HG03159 (cell line): ENCODE results near the gene PLXNA2.

ENCODE experiments used
- ATAC-seq: cut with Tn5 transposase; IDR thresholded peaks from one replicate; pipeline ENCODE4 v1.9.1; 2021; ENCODE audit warnings: mild to moderate bottlenecking, moderate library complexity; ENCODE audit not compliant: unreplicated experiment

PLXNA2 gene

DNA sequence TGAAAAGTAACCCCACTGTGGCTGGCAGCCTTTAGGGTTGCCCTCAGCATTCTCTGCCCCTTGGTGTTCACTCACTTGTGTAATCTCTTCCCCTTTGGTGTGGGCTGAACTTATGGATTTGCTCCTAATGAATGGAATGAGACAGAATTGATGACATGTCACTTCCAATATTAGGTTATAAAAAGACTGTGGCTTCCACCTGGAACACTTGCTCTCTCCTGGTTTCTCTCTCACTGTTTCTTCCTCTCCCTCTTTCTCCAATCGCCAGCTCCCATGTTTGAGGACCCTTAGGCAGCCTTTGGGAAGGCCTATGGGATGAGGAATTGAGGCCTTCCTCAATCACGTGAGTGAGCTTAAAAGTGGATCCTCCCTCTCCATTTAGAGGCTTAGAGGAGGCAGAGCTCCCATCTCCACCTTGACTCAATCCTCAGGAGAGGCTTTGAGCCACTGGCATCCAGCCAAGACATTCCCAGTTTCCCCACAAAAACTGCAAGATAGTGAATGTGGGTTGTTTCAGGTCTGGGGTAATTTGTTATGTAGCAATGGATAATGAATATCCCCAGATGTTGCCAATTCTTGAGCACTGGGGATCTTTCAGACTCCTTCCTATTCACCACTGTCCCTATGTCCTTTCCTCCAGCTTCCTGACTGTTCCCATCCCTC is 237.8 kb downstream of the PLXNA2 start:
- no peak for ATAC-seq

DNA sequence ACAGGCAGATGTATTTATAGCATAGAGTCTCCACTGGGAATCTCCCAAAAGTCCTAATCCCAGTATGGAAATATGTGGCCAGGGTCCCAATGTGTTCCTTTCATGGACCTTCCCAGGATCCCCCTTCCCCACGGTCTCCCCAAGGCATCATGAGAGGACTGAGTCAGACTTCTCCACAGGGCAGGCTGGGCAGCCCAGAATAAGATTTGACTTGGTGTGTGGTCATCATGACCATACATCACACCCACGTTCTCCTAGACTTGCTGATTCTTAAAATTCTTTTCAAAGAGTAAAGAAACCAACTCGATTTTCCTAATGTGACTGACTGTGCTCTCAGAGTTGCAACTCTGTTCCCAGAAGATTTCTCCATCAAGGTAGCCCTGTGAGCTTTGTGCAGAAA is 239.3 kb downstream of the PLXNA2 start:
- no peak for ATAC-seq

DNA sequence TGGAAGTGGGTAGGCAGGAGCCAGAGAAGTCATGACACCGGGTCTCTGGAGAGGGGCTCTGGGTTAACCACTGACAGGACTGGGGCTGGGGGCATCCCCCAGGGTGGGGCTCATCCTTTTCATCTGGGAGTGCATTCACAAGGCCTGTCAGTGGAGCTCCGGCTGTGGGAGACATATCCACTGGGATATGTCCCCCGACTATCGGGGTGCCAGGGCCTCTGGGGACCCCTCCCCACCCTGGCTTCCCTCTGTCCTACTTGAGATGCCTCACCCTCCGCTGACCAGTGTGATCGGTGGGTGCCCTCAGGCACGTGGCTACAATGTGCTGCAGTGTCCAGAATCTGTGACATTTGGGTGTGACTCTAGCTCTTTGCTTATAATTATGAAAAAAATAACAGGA is 240.9 kb downstream of the PLXNA2 start:
- no peak for ATAC-seq

DNA sequence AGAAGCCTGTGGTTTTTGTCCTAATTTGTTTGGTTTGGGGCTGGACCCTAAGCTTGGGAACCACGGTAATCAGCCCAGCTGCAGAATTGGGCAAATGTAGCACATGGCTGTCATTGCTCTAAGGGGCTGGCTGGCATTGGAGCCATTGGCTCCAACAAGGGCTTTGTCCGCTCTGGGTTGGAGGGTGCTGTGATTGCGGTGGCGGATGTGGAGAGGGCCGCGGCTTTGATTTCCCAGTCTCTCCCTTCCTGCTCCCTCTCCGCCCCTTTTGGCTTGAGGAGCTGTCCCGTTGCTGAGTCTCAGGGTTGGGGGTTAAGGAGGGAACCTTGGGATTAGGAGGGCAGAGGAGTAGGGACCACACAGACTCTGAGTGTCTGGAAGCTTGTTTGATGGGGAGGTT is 241.5 kb downstream of the PLXNA2 start:
- ATAC-seq: no peak

DNA sequence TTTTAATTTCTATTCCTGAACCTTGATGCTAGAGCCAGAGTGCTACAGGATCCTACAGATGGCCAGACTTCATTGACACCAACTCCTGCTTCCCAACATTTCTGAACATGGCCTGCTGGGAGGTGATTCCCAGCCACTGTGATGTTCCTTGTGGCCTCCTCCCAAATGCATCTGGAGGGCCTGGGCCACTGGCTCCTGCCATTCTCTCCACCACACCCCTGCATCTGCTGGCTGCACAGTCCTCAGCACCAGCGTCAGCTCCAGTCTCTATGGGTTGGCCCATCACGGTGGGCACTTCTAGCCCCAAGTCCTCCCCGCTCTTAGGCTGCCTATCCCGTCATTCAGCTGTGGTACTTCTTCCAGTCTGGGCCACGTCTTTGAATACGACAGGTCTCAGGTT is 242.1 kb downstream of the PLXNA2 start:
- ATAC-seq: no peak

DNA sequence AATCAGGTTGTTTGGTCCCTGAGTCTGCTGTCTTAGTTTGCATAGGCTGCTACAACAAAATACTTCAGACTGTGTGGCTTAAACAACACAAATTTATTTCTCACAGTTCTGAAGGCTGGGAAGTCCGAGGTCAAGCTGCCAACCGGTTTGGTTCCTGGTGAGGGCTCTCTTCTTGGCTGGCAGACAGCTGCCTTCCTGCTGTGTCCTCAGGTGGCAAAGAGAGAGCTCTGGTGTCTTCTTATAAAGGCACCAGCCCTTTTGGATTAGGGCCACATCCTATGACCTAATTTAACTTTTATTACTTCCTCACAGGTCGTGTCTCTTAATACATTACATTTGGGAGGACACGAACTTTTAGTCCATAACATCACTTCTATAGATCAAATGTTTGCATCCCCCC is 243.7 kb downstream of the PLXNA2 start:
- ATAC-seq: no peak

DNA sequence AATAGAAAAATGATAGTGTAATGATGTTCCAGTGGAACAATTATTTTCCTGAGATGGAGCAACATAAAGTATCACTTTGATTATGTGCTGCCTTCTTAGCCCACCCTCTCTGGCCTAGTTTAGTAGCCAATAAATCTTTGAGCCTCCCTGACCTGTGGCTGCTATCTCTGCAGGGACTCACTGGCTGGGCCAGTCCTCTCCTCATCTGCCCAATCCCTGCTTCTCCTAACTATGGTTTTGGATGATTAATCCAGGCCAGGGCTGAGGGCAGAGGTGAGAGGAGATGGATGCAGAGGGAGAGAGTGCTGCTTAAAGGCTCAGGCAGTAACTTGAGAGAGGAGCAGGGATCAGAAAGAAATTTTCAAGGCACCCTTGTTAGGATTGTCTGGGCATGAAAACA is 244.2 kb downstream of the PLXNA2 start:
- ATAC-seq: no peak

DNA sequence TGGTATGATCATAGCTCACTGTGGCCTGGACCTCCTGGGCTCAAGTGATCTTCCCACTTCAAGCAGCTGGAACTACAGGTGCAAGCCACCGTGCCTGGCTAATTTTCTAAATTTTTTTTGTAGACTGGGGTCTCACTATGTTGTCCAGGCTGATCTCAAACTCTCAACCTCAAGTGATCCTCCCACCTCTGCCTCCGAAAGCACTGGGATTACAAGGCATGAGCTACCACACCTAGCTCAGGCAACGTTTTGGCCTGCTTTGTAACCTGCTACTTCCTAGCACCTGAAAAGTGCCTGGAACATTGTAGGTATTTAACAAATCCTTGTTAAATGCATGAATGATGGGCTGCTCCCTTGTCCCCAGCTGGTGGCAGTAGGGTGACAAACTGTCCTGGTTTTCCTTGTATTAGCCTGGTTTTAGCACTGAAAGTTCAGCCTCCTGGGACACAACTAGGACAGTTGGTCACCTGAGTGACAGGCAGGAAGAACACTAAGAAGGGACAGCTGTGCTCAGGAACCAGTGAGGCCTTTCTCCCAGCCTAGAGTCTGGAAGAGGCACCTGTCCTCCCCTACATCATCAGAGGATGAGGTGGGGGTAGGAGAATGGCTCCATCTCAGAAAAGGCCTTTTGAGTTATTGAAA is 244.8 kb downstream of the PLXNA2 start:
- no peak for ATAC-seq

DNA sequence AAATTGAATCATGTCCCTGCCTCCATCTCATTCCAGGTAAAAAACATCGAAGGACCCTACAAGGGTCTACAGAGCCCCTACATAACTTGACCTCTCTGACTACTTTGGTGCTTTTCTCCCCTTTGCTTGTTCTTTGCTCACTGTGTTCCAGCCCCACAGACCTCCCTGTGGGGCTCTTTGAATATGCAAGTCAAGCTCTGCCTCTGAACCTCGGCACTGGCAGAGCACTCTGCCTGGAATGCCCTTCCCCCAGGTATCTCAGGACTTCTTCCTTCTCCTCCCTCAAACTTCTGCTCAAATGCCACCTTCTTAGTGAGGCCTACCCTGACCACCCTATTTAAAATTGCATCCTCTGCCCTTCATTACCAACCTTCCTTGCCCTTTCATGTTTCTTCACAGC is 245.5 kb downstream of the PLXNA2 start:
- no peak for ATAC-seq

DNA sequence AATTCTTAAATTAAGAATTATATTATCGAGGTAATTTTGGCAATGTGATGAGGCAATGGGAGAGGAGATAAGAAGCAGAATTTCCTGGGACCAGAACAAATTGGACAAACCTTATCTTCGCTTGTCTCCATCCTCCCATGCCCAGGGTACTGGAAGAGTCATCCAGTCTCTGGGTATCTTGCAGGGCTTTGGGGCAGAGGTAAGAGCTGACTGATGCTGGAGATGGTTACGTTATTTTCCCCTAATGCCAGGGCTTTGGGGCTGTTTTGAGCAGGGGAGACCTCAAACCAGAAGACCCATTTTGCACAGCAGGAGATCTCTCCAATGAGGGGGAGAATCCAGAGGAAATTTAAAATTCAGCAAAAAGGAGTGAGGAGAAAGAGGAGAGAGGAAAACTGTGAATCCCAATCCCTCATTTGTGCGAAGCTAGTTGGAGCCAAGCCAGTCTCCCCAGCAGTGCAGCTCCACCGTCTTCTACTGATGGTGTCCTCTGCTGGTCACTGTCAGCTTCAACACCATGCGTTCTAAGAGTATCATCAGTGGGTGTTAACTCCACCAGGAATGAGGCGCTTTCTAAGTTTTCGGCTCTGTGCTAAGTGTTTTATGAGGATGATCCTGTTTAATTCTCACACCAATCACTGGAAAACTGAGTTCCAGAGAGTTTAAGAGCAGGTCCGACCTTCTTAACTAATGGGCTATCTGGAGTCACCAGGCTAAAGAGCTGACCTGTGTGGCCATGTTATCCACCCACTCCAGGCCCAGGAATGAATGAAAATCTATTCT is 246.5 kb downstream of the PLXNA2 start:
- ATAC-seq: peak; percentile 78

DNA sequence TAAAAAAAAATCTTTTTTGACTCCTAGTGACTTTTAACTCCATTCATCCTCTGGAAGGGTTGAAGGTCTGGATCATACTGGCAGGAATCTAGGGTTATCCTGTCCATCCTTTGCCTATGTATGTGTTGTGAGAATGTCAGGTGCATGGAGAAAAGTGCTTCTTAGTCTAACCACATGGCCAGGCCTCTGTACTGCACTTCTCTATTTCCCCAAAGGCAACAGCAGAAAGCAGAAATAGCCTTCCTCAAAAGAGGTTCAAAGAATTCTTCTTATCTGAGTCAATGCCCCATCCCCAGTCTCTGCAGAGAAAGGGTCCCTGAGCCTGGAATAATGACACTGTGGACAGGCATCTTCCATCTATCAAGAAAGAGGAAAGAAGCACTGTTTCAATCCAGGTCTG is 247.5 kb downstream of the PLXNA2 start:
- no peak for ATAC-seq

DNA sequence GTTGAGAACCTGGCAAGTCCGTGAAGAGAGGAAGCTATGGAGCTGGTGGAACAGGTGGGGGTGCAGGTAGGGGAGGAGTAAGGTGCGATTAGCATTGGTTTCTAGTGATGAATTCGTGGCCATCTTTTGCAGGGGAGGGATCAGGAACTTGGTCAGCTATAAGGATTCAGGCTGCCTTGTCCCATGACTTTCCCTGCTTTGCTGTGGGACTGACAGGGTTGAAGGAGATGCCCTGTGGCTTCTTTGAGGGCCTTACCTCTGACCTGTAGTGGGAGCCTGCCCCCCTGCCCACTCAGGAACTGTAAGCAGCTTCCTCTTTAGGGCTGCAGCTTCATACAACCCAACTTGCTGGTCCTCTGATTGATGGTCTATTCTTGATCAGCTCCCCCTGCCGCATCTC is 248.6 kb downstream of the PLXNA2 start:
- ATAC-seq: no peak

DNA sequence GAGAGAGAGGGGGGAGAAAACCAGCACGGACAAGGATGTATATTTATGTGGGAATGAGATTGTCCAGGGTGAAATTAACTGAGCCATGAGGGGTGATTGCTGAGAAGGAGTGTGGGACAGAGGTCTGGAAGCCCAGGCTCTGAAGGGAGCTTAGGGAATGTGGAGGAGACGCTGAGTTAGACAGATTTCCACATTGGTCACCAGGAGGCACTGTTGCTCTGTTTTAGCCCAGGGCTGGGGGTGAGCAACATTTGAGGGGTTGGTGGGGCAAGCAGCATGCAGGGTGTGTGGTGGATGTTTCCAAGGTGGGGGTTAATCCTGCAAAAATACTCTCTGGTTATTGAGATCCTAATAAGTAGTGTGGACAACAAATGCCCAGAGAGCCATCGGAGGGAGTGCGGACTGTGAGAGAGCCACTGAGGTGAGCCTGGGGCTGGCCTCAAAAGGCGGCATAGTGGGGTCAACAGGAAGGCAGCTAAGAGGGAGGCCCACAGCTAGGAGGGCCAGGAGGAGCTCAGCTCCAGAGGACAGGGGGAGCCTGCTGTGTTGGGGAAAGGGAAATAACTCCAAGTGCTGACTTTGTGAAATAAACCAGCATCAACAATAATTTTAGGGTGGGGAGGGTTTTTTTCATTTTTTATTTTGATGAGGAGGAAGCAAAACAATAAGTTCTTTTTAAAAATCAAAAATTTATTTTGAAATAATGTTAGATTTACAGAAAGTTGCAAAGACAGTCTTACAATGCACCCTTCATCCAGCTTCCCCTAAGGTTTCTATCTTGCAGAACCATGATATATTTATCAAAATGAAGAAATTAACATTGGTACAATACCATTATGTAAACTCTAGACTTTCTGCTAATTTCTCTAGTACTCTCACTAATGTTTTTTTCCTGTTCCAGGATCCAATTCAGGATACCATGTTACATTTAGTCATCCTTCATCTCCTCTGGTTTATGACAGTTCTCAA is 250.4 kb downstream of the PLXNA2 start:
- ATAC-seq: no peak

DNA sequence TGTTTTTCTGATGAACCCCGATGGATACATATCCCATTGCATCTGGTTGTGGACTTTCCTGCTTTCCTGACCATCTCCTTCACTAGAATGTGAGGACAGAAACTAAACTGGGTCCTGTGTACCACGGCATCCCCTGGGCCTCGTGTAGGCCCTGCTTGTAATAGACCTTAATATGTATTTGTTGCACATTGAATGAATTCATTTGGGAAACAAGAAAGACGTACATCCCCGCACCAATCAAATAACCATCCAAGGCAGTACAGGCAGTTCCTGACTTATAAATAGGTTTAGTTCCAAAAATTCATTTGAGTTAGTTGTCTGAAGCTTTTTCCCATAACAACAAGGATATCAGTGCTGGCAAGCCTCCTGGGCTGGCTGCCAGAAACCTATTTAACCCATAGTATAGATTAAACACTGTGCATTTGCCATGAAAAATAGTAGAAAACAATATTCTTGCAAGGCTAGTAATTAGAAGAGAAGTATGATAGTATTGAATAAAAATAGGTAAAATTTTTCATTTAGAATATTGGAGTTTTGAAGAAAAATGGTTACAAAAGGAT is 251.4 kb downstream of the PLXNA2 start:
- ATAC-seq: no peak

DNA sequence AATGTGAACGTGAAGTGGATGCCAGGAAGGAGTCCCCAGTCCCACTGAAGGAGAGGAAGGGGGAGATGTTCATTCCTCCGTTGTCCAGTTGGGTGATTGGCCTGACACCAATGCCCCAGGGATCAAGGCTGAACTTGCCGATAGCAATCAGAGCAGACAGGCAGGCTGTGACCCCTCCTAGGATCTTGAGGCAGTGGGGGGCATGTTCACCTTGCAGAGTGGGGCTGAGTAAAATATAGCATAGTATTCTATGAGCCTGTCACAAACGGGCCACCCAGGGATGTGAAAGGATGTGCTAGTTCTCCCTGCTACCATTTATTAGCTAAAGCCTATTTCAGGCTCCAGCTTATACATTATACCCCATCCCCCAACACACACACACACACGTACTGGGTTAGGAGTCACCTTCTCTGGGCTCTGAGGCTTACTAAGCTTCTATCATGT is 252.6 kb downstream of the PLXNA2 start:
- no peak for ATAC-seq

DNA sequence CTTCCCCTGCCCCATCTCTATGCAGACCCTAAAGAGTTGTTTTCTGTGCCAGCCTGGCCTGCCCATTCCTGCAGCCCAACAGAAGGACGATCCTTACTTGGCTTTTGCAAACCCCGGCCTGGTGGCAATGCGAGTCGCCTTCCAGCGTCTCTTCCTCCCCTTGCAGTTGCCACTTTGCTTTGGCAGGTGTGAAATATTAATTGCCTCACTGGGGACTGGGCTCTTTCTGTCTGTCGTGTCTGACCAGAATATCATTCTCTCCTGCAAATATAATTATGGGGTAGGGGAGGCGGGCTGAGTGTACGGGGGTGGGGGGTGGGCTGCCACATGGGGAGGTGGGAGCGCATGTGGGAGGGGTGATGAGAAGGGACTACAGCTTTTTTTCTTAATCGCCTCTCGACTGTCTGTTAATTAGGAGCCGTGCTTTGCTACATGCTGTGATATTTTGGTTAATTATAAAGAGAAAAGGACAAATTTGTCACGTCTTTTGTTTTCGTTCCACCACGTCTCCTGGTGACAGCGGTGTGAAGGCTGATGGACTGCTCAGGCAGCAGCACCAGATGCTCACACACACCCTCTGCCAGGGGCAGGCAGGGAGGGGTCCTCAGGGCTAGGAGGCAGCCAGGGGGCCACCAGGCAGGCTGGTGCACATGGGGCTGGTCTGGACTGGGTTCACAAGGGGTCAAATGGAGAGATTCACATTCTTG is 253.2 kb downstream of the PLXNA2 start:
- no peak for ATAC-seq

DNA sequence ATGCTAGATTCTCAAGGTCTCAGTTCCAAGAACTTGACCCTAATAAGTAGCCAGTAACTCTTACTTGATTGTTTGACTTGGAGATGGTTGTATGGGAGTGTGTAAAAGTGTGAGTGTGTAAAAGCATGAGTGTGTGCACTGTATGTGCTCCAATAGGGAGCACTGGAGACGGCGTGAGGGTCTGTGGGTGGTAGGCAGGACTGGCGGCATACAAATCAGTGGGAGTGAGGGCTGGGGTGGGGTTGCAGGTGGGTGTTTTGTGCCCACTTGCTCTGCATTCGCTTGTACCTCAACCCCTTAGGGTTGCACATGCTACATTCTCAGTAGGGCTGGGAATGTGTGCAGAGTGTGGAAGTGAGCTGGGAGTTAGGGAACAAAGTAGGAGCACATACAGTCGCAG is 253.7 kb downstream of the PLXNA2 start:
- ATAC-seq: no peak

DNA sequence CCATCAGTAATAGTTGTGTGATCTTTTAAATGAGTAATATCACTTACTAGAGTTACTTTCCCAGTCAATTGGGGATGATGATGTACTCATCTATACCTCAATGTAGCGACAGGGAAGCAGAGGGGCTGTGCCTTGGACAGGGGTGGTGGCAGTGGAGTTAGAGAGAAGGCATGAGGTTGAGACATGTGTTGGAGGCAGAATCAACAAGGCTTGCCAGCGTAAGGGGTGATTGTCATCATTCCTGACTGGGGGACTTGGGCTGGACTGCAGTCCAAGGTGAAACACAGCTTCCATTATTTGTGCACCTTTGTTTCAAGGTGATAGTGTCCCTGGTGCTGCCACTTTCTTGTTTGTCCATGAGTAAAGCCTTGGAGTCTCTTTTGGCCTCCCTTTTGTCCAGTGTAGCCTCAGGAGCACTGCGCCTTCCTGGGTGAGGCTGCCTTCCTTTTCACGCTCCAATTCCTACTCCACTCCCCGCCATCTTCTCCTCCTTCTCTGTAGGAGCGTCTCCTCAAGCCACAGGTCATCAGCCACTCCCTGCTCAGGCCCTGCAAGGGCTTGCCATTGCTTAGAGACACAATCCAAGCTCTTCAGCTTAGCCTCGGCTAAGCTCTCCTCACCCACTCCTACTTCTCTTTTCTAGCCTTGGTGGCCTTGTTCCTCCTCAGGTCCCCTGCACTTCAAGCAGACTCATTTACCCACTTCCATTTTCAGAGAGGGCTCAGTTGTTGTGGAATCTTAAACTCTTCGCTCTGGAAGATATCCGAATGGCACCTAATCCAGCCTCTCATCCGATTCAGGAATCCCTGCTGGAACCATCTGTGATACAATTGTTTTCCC is 255.6 kb downstream of the PLXNA2 start:
- no peak for ATAC-seq

DNA sequence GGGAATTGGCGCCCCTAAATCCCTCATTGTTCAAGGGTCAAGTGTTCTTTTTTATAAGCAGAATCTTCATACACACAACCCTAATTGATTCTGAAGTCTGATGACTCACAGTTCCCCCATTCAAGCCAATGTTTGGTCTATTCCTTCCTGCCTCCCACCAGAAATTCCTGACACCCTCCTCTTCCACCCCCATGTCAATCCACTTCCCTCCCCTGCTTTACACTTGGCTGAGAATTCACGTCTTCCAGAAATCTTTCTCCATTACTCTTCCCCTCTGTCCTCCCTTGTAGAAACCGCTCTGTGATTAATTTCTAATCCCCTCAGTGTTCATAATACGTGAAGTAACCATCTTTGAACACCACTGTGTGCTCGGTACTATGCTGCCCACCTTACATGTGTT is 257.0 kb downstream of the PLXNA2 start:
- ATAC-seq: no peak
